Measurements from ENCODE around the gene SULT4A1. TPM values are rescaled to one million over a fixed set of nuclear protein-coding genes. Genes with fewer than 3 reads are reported as not detected.
"Not testable (repeated sequence)": the region's sequence is repeated elsewhere in the genome, so short reads cannot be mapped to it uniquely, and the experiment has no call there.

SULT4A1 gene
- polyA plus RNA-seq, 1 donor, result 3.5 TPM

DNA sequence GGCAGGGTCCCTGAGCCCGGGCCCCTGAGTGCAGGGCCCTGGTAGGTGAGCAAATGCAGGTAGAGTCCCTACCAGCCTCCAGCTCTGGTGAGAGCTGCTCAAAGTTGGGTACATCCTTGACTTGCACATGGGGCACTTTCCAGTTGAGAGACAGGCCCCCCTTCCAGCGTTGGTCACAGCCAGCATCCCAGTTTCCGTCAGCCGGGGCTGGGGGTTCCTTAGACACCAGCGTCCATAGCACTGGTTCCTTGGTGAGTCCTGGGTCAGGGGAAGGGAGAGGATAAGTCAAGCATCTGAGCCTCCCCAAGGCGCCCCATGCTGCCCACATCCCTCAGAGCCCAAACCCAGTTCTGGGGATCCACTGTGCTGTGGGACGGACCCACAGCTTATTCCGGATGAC is 23.9 kb upstream of the SULT4A1 start:
- DNase-seq, result no peak

DNA sequence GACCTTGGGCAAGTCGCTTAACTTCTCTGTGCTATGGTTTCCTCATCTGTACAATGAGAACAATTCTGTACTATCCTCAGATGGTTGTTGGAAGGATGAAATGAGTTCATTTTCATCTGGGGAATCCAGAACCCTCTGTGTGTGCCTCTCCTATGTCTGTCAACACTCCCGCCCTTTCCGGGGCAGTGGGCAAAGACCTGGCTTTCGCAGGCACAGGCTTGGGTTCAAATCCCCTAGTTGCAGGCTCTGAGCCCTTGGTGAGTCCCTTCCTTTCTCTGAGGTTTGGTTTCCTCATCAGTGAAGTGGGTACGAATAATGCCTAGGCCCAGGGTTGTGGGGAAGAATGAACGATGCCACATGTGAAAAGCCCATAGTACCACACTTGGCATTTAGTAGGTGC is 23.5 kb upstream of the SULT4A1 start:
- no peak for DNase-seq

DNA sequence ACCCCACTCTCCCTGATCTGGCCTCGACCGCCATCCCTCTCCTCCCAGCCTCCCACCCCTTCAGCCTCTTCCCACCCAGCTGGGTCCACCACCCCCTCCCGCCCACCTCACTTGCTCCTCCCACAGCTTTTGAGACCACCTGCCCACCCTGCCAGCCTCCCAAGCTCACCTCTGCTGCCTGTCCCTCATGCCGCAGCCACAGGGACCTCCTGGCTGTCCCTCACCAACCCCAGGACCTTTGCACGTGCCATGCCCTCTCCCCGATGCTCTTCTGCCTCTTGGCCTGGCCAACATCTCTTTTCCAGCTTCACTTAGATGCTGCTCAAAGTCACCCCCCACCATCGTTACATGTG is 23.0 kb upstream of the SULT4A1 start:
- no peak for DNase-seq

DNA sequence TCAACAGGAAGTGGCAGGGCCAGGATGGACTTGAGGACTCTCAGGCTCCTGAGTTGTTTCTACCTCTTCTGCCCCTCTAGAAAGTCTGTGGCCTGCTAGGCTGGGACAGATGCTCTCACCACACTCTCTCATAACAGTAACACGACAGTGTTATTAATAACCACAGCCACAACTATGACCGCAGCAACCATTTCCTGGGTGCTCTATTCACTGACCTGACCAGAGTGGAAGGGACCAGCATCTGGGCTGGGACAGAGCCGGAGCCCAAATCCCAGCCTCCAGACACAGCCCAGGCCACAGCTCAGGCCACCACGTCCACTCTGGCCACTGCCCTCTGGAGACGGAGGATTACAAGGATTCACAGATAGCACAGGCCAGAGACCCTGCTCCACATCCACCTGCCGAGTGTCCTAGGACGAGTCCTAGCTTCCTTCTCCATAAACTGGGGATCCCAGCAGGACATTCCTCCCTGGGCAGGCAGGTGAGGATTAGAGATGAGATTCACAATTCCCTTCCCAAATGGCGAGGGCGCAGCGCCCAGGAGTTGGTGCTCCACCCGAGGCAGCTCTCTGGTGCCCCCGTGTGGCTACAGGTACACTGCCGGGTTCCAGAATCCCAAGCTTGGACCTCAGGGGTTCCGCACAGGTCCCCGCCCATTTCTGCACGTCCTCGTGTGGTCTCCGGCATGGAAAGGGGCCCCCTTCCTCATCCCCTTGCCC is 22.4 kb upstream of the SULT4A1 start:
- DNase-seq, result no peak

DNA sequence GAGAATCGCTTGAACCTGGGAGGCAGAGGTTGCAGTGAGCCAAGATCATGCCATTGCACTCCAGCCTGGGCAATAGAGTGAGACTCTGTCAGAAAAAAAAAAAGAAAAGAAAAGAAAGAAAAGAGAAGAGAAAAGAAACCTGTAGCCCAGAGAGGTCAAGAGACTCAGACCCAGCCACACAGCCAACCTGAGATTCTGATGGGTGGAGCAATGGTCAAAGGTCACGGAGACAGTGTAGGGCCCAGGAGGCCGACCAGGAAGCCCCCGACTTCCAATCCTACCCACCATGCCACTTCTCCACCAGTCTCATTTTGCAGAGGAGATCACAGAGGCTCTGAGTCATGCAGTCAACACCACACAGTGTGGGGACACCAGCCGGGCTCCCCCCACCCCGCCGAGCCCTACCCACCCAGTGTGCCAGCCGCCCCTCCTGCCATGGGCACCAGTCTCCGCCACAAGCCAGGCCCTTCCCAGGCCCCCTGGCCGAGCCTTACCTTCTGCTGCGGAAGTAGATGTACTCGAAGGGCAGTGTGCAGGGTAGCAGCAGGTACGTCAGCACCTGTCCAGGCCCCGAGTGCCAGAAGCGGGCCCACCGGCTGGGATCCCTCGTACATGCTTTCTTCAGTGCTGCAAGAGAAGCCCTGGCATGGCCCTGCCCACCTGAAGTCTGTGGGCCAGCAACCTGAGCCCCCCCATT is 21.6 kb upstream of the SULT4A1 start:
- no peak for DNase-seq

DNA sequence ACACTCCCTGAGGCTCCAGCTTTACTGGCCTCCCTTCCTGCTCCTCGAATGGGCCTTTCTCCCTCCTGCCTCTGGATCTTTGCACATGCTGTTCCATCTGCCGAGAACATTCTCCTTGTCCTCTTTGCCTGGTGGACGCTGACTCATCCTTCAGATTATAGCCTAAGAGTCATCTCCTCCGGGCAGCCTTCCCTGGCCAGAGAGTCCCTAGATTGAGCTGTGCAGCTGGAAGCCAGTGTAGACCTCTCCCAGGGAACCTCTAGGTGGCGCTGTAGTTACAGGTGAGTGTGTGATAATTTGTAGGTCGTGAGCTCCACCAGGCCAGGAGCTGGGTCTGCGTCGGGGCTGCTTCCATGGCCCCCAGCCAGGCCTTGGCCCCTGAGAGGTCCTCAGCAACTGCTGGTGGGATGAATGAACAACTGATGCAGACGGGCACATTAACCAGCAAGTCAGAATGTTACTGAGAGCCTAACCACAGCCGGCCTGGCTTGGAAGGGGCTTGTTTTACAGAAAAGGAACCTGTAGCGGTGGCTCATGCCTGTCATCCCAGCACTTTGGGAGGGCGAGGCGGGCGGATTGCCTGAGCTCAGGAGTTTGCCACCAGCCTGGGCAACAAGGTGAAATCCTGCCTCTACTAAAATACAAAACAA is 20.8 kb upstream of the SULT4A1 start:
- DNase-seq, result no peak

DNA sequence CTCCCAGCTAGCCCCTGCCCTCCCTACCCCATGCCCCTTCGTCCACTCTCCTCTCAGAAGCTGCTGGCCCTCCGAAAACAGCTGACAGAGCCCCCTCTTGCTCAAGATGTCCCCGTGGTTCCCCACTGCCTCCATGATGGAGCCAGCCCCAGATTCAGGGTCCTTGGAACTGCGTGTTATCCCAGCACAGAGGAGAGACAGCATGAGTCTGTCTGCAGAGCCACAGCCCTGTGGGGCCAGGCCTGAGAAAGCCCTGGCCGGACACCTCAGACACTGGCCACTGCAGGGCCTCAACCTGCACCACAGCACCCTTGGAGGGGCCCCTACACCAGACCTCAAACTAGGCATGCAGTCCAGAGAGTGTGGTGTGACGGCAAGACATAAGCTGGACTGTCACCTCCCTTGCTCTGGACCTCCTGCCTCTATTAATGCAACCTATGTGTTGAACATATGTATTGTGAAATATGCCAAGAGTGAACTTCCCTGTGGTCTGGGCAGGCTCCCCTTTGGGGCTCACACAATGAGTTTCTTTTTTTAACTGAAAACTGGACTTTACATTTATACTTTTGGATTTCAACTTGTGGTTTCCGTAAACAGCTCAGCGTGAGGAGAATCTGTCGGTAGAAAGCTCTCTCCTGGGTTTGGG is 19.9 kb upstream of the SULT4A1 start:
- no peak for DNase-seq

DNA sequence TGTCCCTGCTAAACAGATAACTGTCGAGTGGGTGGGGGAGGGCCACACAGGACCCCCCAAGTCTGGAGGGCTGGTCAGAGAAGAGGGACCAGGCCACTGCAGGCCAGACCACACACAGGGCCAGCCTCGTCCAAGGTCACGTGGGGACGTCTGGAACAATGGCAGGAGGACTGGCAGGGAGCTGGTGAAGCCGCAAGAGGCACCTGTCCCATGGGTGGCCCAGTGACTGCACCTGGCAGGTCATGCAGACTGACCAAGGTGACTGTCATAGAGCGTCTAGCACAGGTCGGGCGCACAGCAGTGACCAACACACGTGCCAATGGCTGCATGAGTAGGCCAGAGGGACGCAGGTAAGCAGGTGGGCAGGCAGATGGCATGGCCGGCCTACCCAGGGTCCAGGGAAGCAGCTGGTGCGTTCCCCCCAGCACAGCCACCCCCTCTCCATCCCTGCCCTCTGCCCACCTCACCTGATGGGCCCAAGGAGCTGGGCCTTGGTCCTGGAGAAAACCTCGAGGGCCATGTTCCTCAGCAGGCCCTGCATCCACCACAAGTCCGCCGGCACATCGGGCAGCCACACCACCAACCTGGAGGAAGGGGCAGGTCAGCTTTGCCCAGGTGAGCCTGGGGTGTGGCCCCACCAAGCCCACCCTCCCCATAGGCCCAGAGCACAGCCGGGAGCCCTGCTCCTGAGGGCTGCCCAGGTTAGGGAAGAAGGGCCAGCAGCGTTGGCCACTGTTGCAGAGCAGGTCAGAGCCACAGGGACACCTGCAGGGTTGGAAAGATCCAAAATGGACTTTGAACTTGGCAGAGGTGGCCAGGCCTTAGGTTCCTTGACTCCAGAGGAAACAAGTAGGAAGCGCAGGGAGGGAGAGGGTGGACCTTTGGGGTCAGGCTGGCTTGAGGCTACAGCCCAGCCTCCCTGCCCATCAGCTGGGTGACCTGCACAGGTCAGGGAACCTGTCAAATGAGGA is 19.1 kb upstream of the SULT4A1 start:
- no peak for DNase-seq

DNA sequence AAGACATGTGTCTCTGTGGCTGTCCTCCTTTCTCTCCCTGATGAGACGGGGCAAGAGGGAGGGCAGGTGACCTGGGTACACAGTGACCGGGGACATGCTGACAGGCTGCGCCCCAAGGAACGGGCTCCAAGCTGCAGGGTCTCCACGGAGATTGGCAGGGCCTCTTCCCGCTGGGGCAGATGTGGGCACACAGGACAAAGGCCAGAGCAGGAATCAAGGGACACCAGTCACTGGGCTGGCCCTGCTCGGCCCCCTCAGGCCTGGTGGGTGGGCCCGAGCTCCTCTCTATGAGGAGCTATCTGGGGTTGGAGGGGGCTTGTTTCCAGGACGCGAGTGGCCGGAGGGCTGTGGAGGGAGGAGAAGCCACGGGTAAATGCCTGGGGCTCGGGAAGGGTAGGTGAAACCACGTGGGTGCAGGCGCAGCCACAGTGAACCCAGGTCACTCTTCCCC is 18.3 kb upstream of the SULT4A1 start:
- DNase-seq, result no peak

DNA sequence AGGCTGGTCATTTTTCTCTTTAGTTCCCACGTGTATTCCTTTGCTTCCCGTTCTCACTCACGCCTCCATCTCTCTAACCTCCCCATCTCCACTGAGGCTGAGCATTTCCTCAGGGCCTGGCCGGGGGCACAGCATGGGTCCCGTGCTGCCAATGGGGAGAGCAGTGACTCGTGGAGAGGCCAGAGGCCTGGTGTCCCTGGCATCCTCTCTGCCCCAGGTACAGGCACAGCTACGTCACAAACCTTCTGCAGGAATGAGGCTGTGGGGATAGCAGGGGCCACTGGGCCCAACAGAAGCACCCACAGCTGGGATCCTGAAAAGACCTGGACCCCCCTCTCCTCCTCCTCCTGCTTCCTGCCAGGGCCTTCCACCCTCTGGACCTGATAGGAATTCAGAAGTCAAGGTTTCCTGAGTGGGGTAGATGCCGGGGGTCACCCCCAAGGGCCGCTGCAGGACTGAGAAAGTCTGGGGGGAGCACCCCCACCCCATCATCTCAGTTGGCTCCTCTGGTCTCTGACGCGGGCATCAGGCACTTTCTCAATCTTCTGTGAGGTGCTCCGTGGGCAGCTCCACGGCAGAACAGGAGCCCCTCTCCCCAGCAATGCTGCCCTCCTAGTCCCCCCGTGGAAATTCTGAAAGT is 17.7 kb upstream of the SULT4A1 start:
- DNase-seq, result no peak

DNA sequence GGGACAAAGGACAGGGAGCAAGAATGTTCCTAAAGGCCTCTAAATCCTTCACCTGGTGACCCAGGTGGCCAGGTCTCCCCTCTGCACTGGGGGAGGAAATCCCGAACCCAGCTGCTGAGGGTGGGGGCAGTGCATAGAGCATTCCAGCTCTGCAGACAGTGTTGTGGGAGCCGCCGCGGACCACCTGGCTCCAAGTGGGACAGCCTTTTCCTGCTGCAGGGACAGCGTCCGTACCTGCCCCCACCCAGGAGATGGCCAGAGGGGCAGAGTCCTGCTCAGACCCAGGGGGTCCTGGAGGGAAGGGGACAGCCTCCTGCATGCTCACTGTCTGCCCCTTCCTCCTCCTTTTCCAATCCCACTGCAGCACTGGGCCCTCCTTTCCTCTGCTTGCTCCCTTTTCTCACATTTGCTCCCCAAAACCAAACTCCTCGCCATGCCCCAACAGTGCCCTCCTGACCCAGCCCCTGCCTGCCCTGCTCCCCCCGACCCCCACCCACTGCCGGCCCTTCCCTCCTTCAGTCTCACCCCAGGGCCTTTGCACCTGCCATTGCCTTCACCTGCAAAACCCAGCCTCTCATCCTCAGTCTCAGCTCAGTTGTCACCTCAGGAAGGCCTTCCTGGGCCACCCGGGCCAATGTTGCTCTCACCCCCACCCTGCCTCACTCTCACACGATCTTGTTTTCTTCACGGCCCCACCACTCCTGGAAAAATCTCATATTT is 16.7 kb upstream of the SULT4A1 start:
- DNase-seq, result no peak

DNA sequence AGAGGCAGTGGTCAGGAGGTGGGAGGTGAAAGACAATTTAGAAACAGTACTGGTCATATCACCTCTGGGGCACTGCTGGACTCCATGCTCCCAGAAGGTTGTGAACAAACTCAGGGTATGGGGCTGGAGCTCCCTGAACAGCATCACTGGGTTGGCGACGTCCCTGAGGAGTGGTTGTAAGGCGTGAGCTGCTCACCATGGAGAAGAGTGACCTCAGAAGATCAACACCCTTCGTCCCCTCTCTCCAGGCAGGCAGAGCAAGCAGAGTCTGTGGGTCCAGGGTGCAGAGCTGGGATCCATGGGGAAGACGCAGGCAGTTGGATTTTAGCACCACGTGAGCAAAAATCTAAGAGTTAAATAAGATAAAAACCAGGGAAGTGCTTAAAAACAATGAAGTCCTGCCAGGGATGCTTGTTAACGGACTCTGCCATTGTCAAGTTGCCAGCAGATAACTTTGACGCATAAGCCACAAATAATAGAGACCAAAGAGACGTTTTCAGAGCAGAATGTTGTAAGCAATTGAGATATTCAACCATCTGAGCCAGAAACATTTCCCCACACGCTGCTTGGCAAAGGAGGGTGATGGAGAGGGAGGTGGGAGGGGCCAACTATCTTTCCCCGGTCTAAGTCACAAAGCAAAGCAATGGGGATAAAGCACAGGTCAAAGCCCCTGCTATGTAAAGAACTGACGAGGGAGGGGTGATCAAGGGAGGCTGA is 15.9 kb upstream of the SULT4A1 start:
- DNase-seq, result no peak

DNA sequence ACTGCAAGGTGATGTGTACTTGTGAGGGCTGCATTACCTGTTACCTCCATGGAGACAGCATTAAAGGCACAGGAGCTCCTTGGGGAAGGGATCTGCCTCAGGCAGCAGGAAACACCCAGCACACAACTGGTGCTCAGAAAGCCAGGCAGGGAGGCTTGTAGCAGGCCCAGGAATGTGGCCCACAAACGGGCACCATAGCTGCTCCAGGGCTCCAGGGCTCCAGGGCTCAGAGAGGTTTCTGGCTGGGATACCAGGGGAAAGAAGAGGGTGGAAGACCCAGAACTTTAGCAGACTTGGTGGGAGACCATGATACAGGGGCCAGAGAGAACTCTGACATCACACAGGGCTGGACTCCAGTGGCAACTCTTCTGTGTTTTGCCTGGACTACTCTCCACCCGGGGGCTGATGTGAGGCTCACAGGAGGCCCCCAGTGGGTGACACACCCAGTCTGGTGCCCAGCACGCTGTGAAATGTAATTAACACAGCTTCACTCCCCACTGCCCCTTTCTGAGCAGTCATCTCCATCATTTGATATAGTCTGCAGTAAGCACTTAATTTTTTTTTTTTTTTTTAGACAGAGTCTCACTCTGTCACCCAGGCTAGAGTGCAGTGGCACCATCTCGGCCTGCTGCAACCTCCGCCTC is 14.7 kb upstream of the SULT4A1 start:
- no peak for DNase-seq

DNA sequence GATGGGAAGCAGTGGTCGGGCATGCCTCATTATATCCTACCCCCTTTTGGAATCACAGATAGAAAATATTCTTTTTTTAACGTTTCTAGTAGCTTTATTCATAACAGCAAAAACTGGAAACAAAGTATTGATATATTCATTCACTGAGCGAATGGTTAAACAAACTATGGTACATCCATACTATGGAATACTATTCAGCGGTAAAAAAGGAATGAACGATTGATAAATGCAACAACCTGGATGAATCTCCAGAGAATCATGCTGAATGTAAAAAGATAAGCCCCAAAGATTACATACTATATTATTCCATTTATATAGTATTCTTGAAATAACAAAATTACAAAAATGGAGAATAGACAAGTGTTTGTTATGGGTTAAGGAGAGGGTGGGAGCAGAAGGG is 7.5 kb upstream of the SULT4A1 start:
- DNase-seq, result no peak

DNA sequence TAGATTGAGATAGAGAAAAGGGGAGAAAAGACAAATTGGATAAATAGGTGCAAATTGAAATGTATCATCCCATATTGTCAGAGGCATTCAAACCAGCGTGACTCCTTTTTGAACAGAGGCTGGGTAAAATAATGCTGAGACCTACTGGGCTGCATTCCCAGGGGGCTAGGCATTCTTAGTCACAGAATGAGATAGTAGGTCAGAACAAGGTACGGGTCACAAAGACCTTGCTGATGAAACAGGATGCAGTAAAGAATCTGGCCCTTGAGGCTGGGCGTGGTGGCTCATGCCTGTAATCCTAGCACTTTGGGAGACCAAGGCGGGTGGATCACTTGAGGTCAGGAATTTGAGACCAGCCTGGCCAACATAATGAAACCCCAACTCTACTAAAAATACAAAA is 6.7 kb upstream of the SULT4A1 start:
- DNase-seq, result not testable (repeated sequence)

DNA sequence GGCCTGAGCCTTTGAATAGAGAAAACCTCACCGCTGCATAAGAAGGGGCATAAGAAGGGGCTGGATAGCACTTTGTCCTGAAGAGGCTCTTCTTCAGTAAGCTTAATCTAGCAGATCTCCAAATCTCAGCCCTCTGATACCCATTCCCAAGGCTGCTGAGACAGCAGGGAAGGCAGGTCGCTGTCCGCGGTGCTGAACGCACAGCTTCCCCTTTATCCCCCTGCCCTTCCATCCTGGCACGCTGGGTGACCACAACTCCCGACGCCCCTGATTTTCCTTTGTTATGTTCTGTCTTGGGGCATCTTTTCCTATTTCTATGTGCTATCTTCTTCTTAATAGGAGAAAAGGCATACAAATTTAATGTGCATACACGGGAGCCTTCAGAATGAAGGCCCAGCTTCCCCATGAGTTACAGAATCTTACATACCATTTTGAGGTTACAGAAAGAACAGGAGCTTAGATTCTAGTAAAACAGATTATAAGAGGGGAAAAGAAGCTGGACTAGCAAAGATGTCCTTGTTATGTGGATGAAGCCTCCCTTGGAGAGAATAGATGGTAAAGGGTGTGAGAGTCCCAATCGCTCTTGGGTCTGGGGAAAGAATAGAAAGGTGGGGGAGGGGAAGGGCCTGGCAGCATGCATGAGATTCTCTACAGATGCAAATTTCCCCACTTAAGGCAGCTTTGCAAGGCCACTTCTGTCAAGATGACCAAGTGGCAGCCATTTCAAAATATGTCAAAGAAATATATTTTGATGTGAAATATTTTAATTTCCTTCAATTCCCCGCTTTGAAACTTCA is 5.7 kb upstream of the SULT4A1 start:
- DNase-seq, result peak; percentile 81

DNA sequence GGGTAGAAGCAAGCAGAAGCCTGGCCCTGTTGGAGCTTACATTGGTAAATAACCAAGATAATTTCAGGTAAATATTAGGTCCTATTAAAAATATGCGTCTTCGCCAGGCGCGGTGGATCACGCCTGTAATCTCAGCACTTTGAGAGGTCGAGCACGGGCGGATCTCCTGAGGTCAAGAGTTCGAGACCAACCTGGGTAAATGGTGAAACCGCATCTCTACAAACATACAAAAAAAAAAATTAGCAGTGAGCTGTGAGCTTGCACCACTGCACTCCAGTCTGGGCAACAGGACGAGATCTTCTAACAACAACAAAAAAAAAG is 529 bp upstream of the SULT4A1 start:
- no peak for DNase-seq

DNA sequence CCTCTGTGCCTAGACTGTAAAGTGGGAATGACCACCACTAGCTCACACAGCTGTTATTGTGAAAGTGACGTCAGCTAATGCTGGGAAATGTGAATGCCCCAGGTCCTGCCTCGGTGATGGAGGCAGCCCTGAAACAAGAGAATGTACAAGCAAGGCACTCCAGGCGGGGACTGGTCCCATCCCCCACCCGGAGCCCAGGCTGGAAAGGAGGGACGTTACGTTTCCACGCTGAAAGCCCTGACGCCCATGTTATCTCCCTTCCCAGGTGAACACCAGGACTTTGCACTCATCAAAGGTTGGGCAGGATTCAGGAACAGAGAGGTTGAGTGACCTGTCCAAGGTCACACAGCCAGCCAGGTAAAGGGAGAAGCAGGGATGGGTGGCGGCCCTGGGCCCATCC is 784 bp downstream of the SULT4A1 start:
- no peak for DNase-seq

DNA sequence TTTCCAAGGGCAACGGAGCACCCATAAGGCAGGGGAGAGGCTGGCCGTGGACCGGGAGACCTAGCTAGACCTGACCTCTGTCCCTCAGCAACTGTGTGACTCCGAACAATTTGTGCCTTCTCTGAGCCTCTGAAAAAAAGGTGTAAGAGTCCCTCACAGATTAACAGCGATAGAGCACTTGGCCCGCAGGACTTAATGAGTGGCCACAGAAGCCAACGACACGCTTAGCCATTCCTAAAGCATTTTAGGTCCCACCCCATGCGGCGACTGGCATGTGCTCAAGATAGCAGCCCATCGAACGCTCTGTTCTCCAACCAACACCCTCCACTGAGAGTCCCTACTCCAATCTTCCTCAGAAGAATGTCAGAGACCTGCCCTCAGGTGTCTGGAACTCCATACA is 1.5 kb downstream of the SULT4A1 start:
- no peak for DNase-seq
